Adipocyte (in vitro differentiated cells): ENCODE data around the gene SRGAP1.

Experiments used
- DNase-seq: peaks from one replicate; pipeline ENCODE4 v3.0.0-alpha.2; 2015; ENCODE audit warnings: low read depth
- H3K27me3 ChIP-seq: replicated peaks from 2 replicates; pipeline ENCODE4 v1.7.0; 2013; ENCODE audit warnings: mild to moderate bottlenecking, low read length, moderate library complexity; ENCODE audit not compliant: control insufficient read depth, insufficient read depth
- H3K36me3 ChIP-seq: 2 replicates; pipeline ENCODE4 v1.7.0; 2013; ENCODE audit warnings: low read length, mild to moderate bottlenecking, moderate library complexity; ENCODE audit not compliant: control insufficient read depth, insufficient read depth, severe bottlenecking
- H3K4me1 ChIP-seq: 2 replicates; pipeline ENCODE4 v1.7.0; 2013; ENCODE audit warnings: mild to moderate bottlenecking, low read length, moderate library complexity; ENCODE audit not compliant: control insufficient read depth, insufficient read depth
- H3K4me3 ChIP-seq: 2 replicates; pipeline ENCODE4 v1.7.0; 2013; ENCODE audit warnings: mild to moderate bottlenecking, low read length, moderate library complexity
- H3K9ac ChIP-seq: 2 replicates; pipeline ENCODE4 v1.7.0; 2013; ENCODE audit warnings: mild to moderate bottlenecking, low read length, moderate library complexity
- H3K9me3 ChIP-seq: 2 replicates; pipeline ENCODE4 v1.7.0; 2013; ENCODE audit warnings: mild to moderate bottlenecking, low read length, moderate library complexity; ENCODE audit not compliant: control insufficient read depth

SRGAP1 gene

GRCh38 chr12:63978519-63978918 lies 134.0 kb downstream of the SRGAP1 start:
- no peak overlapping the region for H3K4me3 ChIP-seq
- no peak overlapping the region for H3K9ac ChIP-seq
- H3K9me3 ChIP-seq = no peaks in the 10 kb centered on the region
- peak; percentile 62 for DNase-seq
- no peaks in the 10 kb centered on the region for H3K36me3 ChIP-seq
- no peaks in the 10 kb centered on the region for H3K27me3 ChIP-seq
- peaks cover 39% of the 10 kb centered on the region for H3K4me1 ChIP-seq

- no peak for DNase-seq
- Histone ChIP-seq H3K36me3 (peaks cover 10% of the 10 kb centered on the region), H3K9me3 (no peaks in the 10 kb centered on the region), H3K4me3 (no peak overlapping the region), H3K27me3 (no peaks in the 10 kb centered on the region), H3K9ac (no peak overlapping the region), H3K4me1 (peaks cover 32% of the 10 kb centered on the region)
Measured at GRCh38 chr12:63980211-63980610, 135.7 kb downstream of the SRGAP1 start.

GRCh38 chr12:63981343-63981742 lies 136.8 kb downstream of the SRGAP1 start:
- Histone ChIP-seq H3K36me3 (peaks cover 16% of the 10 kb centered on the region), H3K27me3 (no peaks in the 10 kb centered on the region), H3K9ac (no peak overlapping the region), H3K4me3 (no peak overlapping the region), H3K9me3 (no peaks in the 10 kb centered on the region), H3K4me1 (peaks cover 32% of the 10 kb centered on the region)
- no peak for DNase-seq

- no peak overlapping the region for H3K4me3 ChIP-seq
- peaks cover 16% of the 10 kb centered on the region for H3K36me3 ChIP-seq
- peaks cover 29% of the 10 kb centered on the region for H3K4me1 ChIP-seq
- H3K9ac ChIP-seq = peak overlapping the region; percentile 29
- no peaks in the 10 kb centered on the region for H3K27me3 ChIP-seq
- peak; percentile 30 for DNase-seq
- no peaks in the 10 kb centered on the region for H3K9me3 ChIP-seq
Measured at GRCh38 chr12:63982604-63983295, 138.2 kb downstream of the SRGAP1 start.

GRCh38 chr12:63985456-63985855 lies 141.0 kb downstream of the SRGAP1 start:
- Histone ChIP-seq H3K4me1 (peaks cover 38% of the 10 kb centered on the region), H3K9ac (no peak overlapping the region), H3K27me3 (no peaks in the 10 kb centered on the region), H3K4me3 (no peak overlapping the region), H3K36me3 (peaks cover 18% of the 10 kb centered on the region), H3K9me3 (no peaks in the 10 kb centered on the region)
- DNase-seq = no peak

- Histone ChIP-seq H3K9me3 (no peaks in the 10 kb centered on the region), H3K27me3 (no peaks in the 10 kb centered on the region), H3K36me3 (peaks cover 23% of the 10 kb centered on the region), H3K9ac (no peak overlapping the region), H3K4me1 (peaks cover 39% of the 10 kb centered on the region), H3K4me3 (no peak overlapping the region)
- DNase-seq = no peak
Measured at GRCh38 chr12:63985945-63986344, 141.4 kb downstream of the SRGAP1 start.

GRCh38 chr12:63989301-63989845 lies 144.9 kb downstream of the SRGAP1 start:
- DNase-seq = peak; percentile 45
- no peaks in the 10 kb centered on the region for H3K27me3 ChIP-seq
- H3K4me1 ChIP-seq = peaks cover 45% of the 10 kb centered on the region
- H3K36me3 ChIP-seq = peaks cover 29% of the 10 kb centered on the region
- H3K9ac ChIP-seq = no peak overlapping the region
- H3K4me3 ChIP-seq = no peak overlapping the region
- no peaks in the 10 kb centered on the region for H3K9me3 ChIP-seq

GRCh38 chr12:63990828-63991547 lies 146.5 kb downstream of the SRGAP1 start:
- Histone ChIP-seq H3K4me3 (no peak overlapping the region), H3K36me3 (peaks cover 17% of the 10 kb centered on the region), H3K27me3 (no peaks in the 10 kb centered on the region), H3K9ac (no peak overlapping the region), H3K9me3 (no peaks in the 10 kb centered on the region), H3K4me1 (peaks cover 57% of the 10 kb centered on the region)
- DNase-seq = no peak

- no peaks in the 10 kb centered on the region for H3K9me3 ChIP-seq
- no peaks in the 10 kb centered on the region for H3K27me3 ChIP-seq
- H3K36me3 ChIP-seq = peaks cover 22% of the 10 kb centered on the region
- no peak overlapping the region for H3K4me3 ChIP-seq
- peak; percentile 68 for DNase-seq
- peaks cover 40% of the 10 kb centered on the region for H3K4me1 ChIP-seq
- H3K9ac ChIP-seq = no peak overlapping the region
Measured at GRCh38 chr12:63994704-63995103, 150.2 kb downstream of the SRGAP1 start.

- Histone ChIP-seq H3K4me1 (peaks cover 37% of the 10 kb centered on the region), H3K27me3 (no peaks in the 10 kb centered on the region), H3K4me3 (no peak overlapping the region), H3K36me3 (peaks cover 21% of the 10 kb centered on the region), H3K9ac (no peak overlapping the region), H3K9me3 (no peaks in the 10 kb centered on the region)
- no peak for DNase-seq
Measured at GRCh38 chr12:63995512-63995911, 151.0 kb downstream of the SRGAP1 start.

- Histone ChIP-seq H3K36me3 (peaks cover 12% of the 10 kb centered on the region), H3K4me1 (peaks cover 34% of the 10 kb centered on the region), H3K9me3 (no peaks in the 10 kb centered on the region), H3K9ac (no peak overlapping the region), H3K27me3 (no peaks in the 10 kb centered on the region), H3K4me3 (no peak overlapping the region)
- DNase-seq = no peak
Measured at GRCh38 chr12:63996556-63996955, 152.1 kb downstream of the SRGAP1 start.
